ENCODE results near the gene TIMM23.

Gene TIMM23

DNA sequence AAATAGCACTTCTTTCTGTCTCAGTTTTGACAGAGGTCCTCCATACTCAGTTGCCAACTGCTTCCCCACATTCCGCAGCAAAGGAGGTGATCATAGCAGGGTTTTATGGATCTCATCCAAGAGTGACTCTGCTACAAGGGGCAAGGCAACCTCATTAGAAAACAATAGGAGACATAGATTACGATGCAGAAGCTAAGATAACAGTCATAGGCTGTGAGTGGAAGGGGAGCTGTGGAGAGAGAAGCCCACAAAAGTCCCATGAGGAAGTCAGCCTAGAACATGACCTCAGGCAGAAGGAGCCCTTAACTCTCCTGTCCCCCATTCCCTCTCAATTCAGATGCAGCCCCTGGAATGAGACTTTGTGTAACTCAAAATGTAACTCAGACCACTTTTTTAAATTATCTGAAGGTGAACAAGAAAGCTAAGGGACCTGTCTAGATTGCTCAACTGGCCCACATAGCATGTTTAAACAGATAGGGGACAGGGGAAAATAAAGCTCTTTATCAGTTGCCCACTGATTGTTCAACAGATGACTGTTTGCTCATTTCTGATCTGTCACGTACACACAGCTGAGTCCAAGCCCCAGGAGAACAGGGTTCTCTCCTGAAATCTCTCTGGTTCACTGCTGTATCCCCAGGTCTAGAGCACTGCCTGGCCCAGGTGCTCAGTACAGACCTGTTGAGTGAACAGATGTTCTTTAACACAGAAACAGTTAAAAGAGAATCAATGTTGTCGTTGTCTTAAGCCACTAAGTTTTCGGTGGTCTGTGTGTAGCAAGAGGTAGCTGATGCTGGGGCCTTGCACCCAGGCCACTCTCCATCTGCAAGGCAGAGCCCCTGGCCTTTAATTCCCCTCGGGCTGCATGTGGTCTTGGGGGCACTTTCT, 59.6 kb downstream of the TIMM23 start:
- DNase-seq (ENCODE audit: low read depth, low spot score), result no peak

DNA sequence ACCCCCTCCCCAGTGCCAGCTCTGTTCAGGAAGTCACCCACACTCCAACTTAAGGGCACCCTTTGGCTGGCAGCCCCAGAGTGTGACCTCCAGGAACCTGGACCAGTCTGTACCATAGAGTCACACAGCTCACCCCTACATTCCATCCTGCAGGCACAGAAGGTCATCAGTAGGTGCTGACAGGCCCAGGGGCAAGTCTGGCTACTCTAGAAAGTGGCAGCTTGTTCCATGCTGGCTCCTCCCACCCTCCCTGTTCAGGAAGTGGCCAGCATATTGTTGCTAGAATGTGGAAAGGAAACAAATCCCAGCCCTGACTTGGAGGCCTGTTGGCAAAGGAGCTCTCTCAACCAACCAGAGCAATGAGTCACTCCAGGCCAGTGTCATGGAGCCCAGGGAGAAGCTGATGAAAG, 61.3 kb downstream of the TIMM23 start:
- Histone ChIP-seq H3K27me3 (ENCODE audit: insufficient read depth, insufficient read length) (no peaks in the 10 kb centered on the region), H3K9me3 (ENCODE audit: insufficient read depth, low read length) (no peaks in the 10 kb centered on the region), H3K36me3 (ENCODE audit: insufficient read depth, insufficient read length, low read length) (no peaks in the 10 kb centered on the region), H3K4me3 (ENCODE audit: insufficient read length, low read depth) (no peak overlapping the region), H3K4me1 (ENCODE audit: insufficient read depth, insufficient read length) (no peaks in the 10 kb centered on the region), H3K9ac (ENCODE audit: insufficient read length, low read depth) (no peak overlapping the region)
- TF ChIP-seq SUZ12 (IDR thresholded peaks at IDR 0.05; ENCODE audit: extremely low read depth, insufficient read depth, insufficient read length) (no peak), YY1 (IDR thresholded peaks at IDR 0.05; ENCODE audit: insufficient read depth, insufficient read length) (no peak), ZNF274 (IDR thresholded peaks at IDR 0.05; ENCODE audit: low read depth, low read length) (no peak)
- DNase-seq (ENCODE audit: low read depth, low spot score), result no peak

More for the DNA sequence above, 59.6 kb downstream of the TIMM23 start:
- TF ChIP-seq SUZ12 (IDR thresholded peaks at IDR 0.05; ENCODE audit: extremely low read depth, insufficient read depth, insufficient read length), result no peak
- no peak for TF ChIP-seq YY1 (IDR thresholded peaks at IDR 0.05; ENCODE audit: insufficient read depth, insufficient read length)
- TF ChIP-seq ZNF274 (IDR thresholded peaks at IDR 0.05; ENCODE audit: low read depth, low read length), result no peak
- no peak overlapping the region for H3K9ac ChIP-seq (ENCODE audit: insufficient read length, low read depth)
- no peaks in the 10 kb centered on the region for H3K4me1 ChIP-seq (ENCODE audit: insufficient read depth, insufficient read length)
- H3K36me3 ChIP-seq (ENCODE audit: insufficient read depth, insufficient read length, low read length), result peaks cover under 1% of the 10 kb centered on the region
- no peaks in the 10 kb centered on the region for H3K9me3 ChIP-seq (ENCODE audit: insufficient read depth, low read length)
- H3K4me3 ChIP-seq (ENCODE audit: insufficient read length, low read depth), result no peak overlapping the region
- no peaks in the 10 kb centered on the region for H3K27me3 ChIP-seq (ENCODE audit: insufficient read depth, insufficient read length)

DNA sequence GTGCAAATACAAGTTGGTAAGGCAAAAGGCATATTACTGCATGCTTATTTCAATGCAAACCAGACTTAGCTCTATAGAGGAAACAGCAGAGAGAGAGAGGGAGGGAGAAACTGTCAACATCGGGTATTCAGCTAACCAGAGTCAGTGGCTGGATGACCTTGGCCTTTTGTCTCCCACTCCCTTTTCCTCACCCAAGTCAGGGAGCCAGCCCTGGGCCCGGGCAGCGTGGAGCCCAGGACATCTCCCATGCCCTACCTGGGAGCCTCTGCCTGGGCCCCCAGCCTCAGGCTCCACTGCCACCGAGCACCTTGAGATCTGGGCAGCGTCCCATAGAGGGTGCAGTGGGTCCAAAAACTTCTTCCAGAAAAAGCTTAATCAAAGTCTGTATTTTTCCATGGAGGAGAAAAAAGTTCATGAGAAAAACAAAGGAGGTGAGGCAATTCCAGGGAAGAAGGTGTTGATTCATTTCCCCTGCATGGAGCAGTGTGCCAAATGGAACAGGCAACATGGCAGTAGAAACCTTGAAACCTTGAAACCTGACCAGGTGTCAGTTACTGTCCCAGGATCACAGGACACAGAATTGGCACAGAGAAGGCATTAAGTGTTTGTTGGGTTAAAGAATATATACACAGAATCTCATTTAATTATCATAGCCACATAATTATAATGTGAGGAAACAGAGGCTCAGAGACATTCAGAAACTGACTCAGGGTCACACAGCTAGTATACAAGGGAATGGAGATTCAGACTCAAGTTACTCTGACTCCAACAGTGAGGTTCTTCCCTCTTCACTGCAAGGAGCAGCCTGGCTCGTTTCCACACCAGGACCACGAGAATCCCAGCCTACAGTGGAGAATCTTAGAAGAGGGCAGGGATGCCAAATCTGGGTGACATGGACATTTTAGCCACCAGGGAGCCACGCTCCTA, 63.9 kb downstream of the TIMM23 start:
- TF ChIP-seq SUZ12 (IDR thresholded peaks at IDR 0.05; ENCODE audit: extremely low read depth, insufficient read depth, insufficient read length) (no peak), ZNF274 (IDR thresholded peaks at IDR 0.05; ENCODE audit: low read depth, low read length) (no peak), YY1 (IDR thresholded peaks at IDR 0.05; ENCODE audit: insufficient read depth, insufficient read length) (no peak)
- no peaks in the 10 kb centered on the region for H3K9me3 ChIP-seq (ENCODE audit: insufficient read depth, low read length)
- H3K36me3 ChIP-seq (ENCODE audit: insufficient read depth, insufficient read length, low read length), result no peaks in the 10 kb centered on the region
- H3K4me1 ChIP-seq (ENCODE audit: insufficient read depth, insufficient read length), result no peaks in the 10 kb centered on the region
- no peak for DNase-seq (ENCODE audit: low read depth, low spot score)
- no peaks in the 10 kb centered on the region for H3K27me3 ChIP-seq (ENCODE audit: insufficient read depth, insufficient read length)
- no peak overlapping the region for H3K4me3 ChIP-seq (ENCODE audit: insufficient read length, low read depth)
- no peak overlapping the region for H3K9ac ChIP-seq (ENCODE audit: insufficient read length, low read depth)

DNA sequence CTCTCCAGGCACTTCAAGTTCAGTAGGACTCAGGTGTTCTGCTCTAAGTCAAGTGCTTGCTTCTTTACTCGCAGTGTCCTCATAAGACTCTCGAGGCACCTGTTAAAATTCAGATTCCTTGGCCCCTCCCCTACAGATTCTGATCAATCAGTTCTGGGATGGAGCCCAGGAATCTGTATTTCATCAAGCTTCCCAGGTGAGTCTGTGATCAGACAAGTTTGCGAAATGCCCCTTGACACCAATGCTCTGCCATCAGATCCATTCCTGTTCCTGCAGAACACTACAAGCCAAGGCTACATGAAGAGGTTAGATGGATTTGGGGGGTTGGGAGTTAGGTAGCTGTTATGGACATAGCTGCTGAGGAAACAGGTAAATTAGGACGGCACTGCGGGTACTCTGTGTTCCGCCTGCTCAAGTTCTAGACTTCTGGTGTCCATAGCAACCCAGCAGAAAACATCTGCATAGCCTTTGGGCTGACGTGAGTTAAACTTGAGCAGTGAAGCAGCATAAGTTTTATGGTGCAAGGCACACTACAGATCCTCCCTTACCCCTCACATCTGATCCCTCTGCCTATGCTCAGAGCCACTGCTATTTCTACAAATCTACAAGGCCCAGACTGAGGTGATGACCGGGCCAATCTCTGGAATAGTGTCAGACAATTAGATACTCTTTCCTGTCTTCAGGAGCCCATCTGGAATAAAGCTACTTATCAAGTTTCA, 65.0 kb downstream of the TIMM23 start:
- H3K4me3 ChIP-seq (ENCODE audit: insufficient read length, low read depth), result no peak overlapping the region
- TF ChIP-seq SUZ12 (IDR thresholded peaks at IDR 0.05; ENCODE audit: extremely low read depth, insufficient read depth, insufficient read length) (no peak), YY1 (IDR thresholded peaks at IDR 0.05; ENCODE audit: insufficient read depth, insufficient read length) (no peak), ZNF274 (IDR thresholded peaks at IDR 0.05; ENCODE audit: low read depth, low read length) (no peak)
- no peak for DNase-seq (ENCODE audit: low read depth, low spot score)
- no peak overlapping the region for H3K9ac ChIP-seq (ENCODE audit: insufficient read length, low read depth)
- H3K9me3 ChIP-seq (ENCODE audit: insufficient read depth, low read length), result no peaks in the 10 kb centered on the region
- H3K36me3 ChIP-seq (ENCODE audit: insufficient read depth, insufficient read length, low read length), result no peaks in the 10 kb centered on the region
- H3K27me3 ChIP-seq (ENCODE audit: insufficient read depth, insufficient read length), result no peaks in the 10 kb centered on the region
- no peaks in the 10 kb centered on the region for H3K4me1 ChIP-seq (ENCODE audit: insufficient read depth, insufficient read length)

DNA sequence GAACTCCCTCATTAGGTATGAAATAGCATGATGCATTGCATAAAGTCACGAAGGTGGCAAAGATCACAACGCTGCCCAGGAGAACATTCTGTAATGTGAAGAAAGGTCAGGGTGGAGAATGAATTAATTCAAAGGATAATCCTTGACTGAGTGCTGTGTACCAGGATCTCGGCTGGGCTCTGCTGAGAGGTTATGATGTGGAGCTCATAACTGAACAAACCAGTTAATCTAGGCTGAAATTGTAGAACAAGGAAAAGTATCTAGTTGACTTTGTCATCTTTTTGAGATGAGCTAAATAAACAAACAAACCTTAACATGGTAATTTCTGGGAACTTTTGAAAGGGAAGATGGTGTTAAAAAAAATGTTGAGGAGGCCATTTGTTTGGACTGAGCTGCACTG, 67.7 kb downstream of the TIMM23 start:
- TF ChIP-seq ZNF274 (IDR thresholded peaks at IDR 0.05; ENCODE audit: low read depth, low read length) (no peak), SUZ12 (IDR thresholded peaks at IDR 0.05; ENCODE audit: extremely low read depth, insufficient read depth, insufficient read length) (no peak)
- Histone ChIP-seq H3K4me1 (ENCODE audit: insufficient read depth, insufficient read length) (no peaks in the 10 kb centered on the region), H3K9me3 (ENCODE audit: insufficient read depth, low read length) (no peaks in the 10 kb centered on the region), H3K36me3 (ENCODE audit: insufficient read depth, insufficient read length, low read length) (no peaks in the 10 kb centered on the region), H3K9ac (ENCODE audit: insufficient read length, low read depth) (no peak overlapping the region), H3K27me3 (ENCODE audit: insufficient read depth, insufficient read length) (no peaks in the 10 kb centered on the region), H3K4me3 (ENCODE audit: insufficient read length, low read depth) (no peak overlapping the region)
- DNase-seq (ENCODE audit: low read depth, low spot score), result no peak

DNA sequence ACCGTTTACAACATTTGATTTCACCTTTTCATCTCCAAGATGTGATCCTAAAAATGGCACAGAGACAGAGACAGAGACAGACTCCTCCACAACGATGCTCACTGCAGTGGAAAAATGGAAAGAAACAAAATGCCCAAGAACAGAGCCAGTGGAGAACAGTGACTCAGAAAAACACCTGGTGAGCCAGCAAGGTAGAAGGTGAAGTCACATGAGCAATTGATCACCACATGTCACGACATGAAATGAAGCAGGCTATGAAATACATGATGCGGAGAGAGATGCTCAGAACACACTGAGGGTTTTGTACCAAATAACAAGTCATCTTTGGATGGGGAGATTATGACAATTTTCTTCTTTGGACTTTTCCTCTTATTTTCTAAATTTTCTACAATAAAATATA, 70.2 kb downstream of the TIMM23 start:
- no peaks in the 10 kb centered on the region for H3K4me1 ChIP-seq (ENCODE audit: insufficient read depth, insufficient read length)
- no peaks in the 10 kb centered on the region for H3K36me3 ChIP-seq (ENCODE audit: insufficient read depth, insufficient read length, low read length)
- no peaks in the 10 kb centered on the region for H3K9me3 ChIP-seq (ENCODE audit: insufficient read depth, low read length)
- no peak for TF ChIP-seq YY1 (IDR thresholded peaks at IDR 0.05; ENCODE audit: insufficient read depth, insufficient read length)
- TF ChIP-seq SUZ12 (IDR thresholded peaks at IDR 0.05; ENCODE audit: extremely low read depth, insufficient read depth, insufficient read length), result no peak
- TF ChIP-seq ZNF274 (IDR thresholded peaks at IDR 0.05; ENCODE audit: low read depth, low read length), result no peak
- no peak overlapping the region for H3K9ac ChIP-seq (ENCODE audit: insufficient read length, low read depth)
- H3K27me3 ChIP-seq (ENCODE audit: insufficient read depth, insufficient read length), result no peaks in the 10 kb centered on the region
- no peak overlapping the region for H3K4me3 ChIP-seq (ENCODE audit: insufficient read length, low read depth)
- no peak for DNase-seq (ENCODE audit: low read depth, low spot score)

Measured in NT2/D1 (cell line).